Ishikawa (cell line): Measurements from ENCODE around the gene MED26.

Experiments
- CEBPB ChIP-seq: IDR thresholded peaks from 2 replicates; pipeline ENCODE4 v1.6.1; 2012
- CREB1 ChIP-seq: IDR thresholded peaks from 2 replicates; pipeline ENCODE4 v1.6.1; 2012; ENCODE audit warnings: low read depth
- EGR1 ChIP-seq: IDR thresholded peaks from 2 replicates; pipeline ENCODE4 v1.6.1; 2012
- EP300 ChIP-seq: IDR thresholded peaks from 2 replicates; pipeline ENCODE4 v1.6.1; 2012; ENCODE audit warnings: borderline replicate concordance
- FOXM1 ChIP-seq: IDR thresholded peaks from 2 replicates; pipeline ENCODE4 v1.6.1; 2012; ENCODE audit warnings: low read depth, borderline replicate concordance
- NFIC ChIP-seq: IDR thresholded peaks from 2 replicates; pipeline ENCODE4 v1.6.1; 2012
- RAD21 ChIP-seq: IDR thresholded peaks from 2 replicates; pipeline ENCODE4 v1.6.1; 2012; ENCODE audit warnings: low read depth
- REST ChIP-seq: IDR thresholded peaks from 2 replicates; pipeline ENCODE4 v1.6.1; 2012; ENCODE audit warnings: low read depth, mild to moderate bottlenecking
- TAF1 ChIP-seq: IDR thresholded peaks from 2 replicates; pipeline ENCODE4 v1.6.1; 2012; ENCODE audit warnings: low read depth, mild to moderate bottlenecking
- TCF12 ChIP-seq: IDR thresholded peaks from 2 replicates; pipeline ENCODE4 v1.6.1; 2012; ENCODE audit warnings: low read depth
- TEAD4 ChIP-seq: IDR thresholded peaks from 2 replicates; pipeline ENCODE4 v1.6.1; 2012
- USF1 ChIP-seq: IDR thresholded peaks from 2 replicates; pipeline ENCODE4 v1.6.1; 2012
- YY1 ChIP-seq: IDR thresholded peaks from 2 replicates; pipeline ENCODE4 v1.6.1; 2012; ENCODE audit warnings: low read depth
- ZBTB7A ChIP-seq: IDR thresholded peaks from 2 replicates; pipeline ENCODE4 v1.6.1; 2012; ENCODE audit warnings: low read depth
- TF ChIP-seq, protein P1 (sequence below): IDR thresholded peaks from 2 replicates; pipeline ENCODE4 v1.6.1; 2012

Gene MED26

GRCh38 chr19:16604615-16605014 lies 23.4 kb downstream of the MED26 start:
- TF ChIP-seq YY1: no peak
- no peak for TF ChIP-seq RAD21
- no peak for TF ChIP-seq TEAD4
- TF ChIP-seq CEBPB: no peak

GRCh38 chr19:16603090-16603489 lies 24.9 kb downstream of the MED26 start:
- TF ChIP-seq, protein P1, sequence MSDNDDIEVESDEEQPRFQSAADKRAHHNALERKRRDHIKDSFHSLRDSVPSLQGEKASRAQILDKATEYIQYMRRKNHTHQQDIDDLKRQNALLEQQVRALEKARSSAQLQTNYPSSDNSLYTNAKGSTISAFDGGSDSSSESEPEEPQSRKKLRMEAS: no peak
- no peak for TF ChIP-seq TEAD4
- no peak for TF ChIP-seq REST
- no peak for TF ChIP-seq ZBTB7A
- TF ChIP-seq CREB1: no peak
- no peak for TF ChIP-seq EP300

- no peak for TF ChIP-seq TEAD4
- TF ChIP-seq, protein P1: no peak
- TF ChIP-seq TCF12: no peak
- TF ChIP-seq REST: no peak
- no peak for TF ChIP-seq NFIC
- TF ChIP-seq FOXM1: no peak
- no peak for TF ChIP-seq EP300
- TF ChIP-seq RAD21: no peak
- no peak for TF ChIP-seq YY1
- no peak for TF ChIP-seq TAF1
- TF ChIP-seq USF1: no peak
- no peak for TF ChIP-seq CEBPB
- TF ChIP-seq EGR1: no peak
- TF ChIP-seq CREB1: no peak
- TF ChIP-seq ZBTB7A: no peak
Measured at GRCh38 chr19:16601378-16602052, 26.5 kb downstream of the MED26 start.

GRCh38 chr19:16600824-16601223 lies 27.2 kb downstream of the MED26 start:
- TF ChIP-seq CEBPB (no peak), CREB1 (no peak), ZBTB7A (no peak), NFIC (no peak), RAD21 (no peak), EP300 (no peak), TCF12 (no peak), USF1 (no peak), TAF1 (no peak), TEAD4 (no peak), EGR1 (no peak), FOXM1 (no peak), REST (no peak), YY1 (no peak)
- TF ChIP-seq, protein P1: no peak
